Endothelial cell of umbilical vein (primary cell): Measurements from ENCODE around the gene ZNF354C.

ENCODE experiments used
- CTCF ChIP-seq, 2 donors: IDR thresholded peaks; 1 replicate in 1 of 2; 2 replicates in 1 of 2; pipeline ENCODE4 v1.5.1; 2011; ENCODE audit warnings: low read length in 2 of 2, mild to moderate bottlenecking in 2 of 2, moderate library complexity in 2 of 2, control low read depth in 1 of 2, inconsistent platforms in 1 of 2, low read depth in 1 of 2; ENCODE audit not compliant: insufficient read depth in 1 of 2; ENCODE audit errors: extremely low read depth in 1 of 2
- EZH2 ChIP-seq: IDR thresholded peaks from 2 replicates; pipeline ENCODE4 v1.6.1; 2012; ENCODE audit warnings: borderline replicate concordance, low read depth, mild to moderate bottlenecking, moderate library complexity, low read length, inconsistent platforms; ENCODE audit not compliant: severe bottlenecking
- POLR2A ChIP-seq: IDR thresholded peaks from 2 replicates; pipeline ENCODE4 v1.6.1; 2012; ENCODE audit warnings: low read depth, mild to moderate bottlenecking, control low read depth, low read length

GRCh38 chr5:179131321-179131835 lies 71.2 kb downstream of the ZNF354C start:
- TF ChIP-seq POLR2A, result no peak
- TF ChIP-seq CTCF (IDR thresholded peaks at IDR 0.05; ENCODE audit: extremely low read depth in 1 of 2, insufficient read depth in 1 of 2, low read depth in 1 of 2, low read length in 2 of 2), result no peak
- TF ChIP-seq EZH2, result no peak
